ENCODE results near the gene PPP4R1.

Gene PPP4R1

DNA sequence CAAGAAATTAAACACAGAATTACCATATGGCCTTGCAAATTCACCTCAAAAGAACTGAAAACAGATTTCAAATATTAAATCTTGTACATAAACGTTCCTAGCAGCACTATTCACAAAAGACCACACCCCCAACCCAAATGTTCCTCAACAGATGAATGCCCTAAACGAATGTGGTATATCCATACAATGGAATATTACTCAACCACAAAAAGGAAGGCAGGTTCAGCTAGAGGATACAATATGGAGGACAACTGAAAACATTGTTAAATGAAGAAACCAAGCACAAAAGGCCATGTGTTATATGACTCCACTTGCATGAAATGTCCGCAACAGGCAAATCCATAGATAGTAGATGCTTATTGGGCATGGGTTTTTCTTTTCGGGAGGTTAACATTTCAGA lies 61.7 kb downstream of the PPP4R1 start:
- TF ChIP-seq, protein P1, sequence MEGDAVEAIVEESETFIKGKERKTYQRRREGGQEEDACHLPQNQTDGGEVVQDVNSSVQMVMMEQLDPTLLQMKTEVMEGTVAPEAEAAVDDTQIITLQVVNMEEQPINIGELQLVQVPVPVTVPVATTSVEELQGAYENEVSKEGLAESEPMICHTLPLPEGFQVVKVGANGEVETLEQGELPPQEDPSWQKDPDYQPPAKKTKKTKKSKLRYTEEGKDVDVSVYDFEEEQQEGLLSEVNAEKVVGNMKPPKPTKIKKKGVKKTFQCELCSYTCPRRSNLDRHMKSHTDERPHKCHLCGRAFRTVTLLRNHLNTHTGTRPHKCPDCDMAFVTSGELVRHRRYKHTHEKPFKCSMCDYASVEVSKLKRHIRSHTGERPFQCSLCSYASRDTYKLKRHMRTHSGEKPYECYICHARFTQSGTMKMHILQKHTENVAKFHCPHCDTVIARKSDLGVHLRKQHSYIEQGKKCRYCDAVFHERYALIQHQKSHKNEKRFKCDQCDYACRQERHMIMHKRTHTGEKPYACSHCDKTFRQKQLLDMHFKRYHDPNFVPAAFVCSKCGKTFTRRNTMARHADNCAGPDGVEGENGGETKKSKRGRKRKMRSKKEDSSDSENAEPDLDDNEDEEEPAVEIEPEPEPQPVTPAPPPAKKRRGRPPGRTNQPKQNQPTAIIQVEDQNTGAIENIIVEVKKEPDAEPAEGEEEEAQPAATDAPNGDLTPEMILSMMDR (IDR thresholded peaks at IDR 0.05): no peak
- Histone ChIP-seq H3K4me3 (no peak overlapping the region), H3K27ac (no peak overlapping the region)
- DNase-seq (ENCODE audit: low spot score): no peak

DNA sequence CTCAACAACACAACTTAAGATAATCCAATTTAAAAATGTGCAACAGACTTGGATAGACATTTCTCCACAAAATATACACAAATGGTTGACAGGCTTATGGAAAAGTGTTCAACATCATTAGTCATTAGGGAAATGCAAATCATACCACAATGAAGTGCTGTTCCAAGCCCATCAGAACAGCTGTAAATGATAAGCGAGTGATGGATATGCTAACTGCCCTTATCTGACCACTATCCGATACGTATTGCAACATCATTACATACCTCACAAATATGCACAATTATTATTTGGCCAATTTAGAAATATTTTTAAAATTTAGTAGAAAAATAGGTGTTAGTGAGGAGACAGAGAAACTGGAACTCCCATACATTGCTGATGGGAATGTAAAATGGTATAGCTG lies 62.2 kb downstream of the PPP4R1 start:
- TF ChIP-seq, protein P1 (IDR thresholded peaks at IDR 0.05): no peak
- Histone ChIP-seq H3K4me3 (no peak overlapping the region), H3K27ac (no peak overlapping the region)
- no peak for DNase-seq (ENCODE audit: low spot score)

DNA sequence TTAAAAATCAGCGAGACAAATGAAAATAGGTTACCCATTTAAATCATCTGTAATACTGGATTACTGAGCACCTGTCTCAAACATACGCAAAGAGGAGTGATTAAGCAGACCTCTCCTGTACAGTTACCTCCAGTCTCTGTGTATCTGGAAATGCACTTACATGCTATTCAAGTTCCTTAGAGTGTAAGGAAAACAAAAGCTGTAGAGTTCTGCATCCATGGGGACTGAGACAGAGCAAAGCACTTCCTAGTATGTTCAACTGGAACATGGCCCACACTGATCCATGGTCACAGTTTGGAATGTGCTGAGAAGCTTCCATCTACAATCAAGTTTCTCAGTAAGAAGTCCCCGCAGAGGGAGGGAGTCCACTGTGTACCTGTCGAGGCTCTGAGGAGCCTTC lies 63.9 kb downstream of the PPP4R1 start:
- no peak overlapping the region for H3K27ac ChIP-seq
- H3K4me3 ChIP-seq: no peak overlapping the region
- TF ChIP-seq, protein P1 (IDR thresholded peaks at IDR 0.05): no peak
- no peak for DNase-seq (ENCODE audit: low spot score)

DNA sequence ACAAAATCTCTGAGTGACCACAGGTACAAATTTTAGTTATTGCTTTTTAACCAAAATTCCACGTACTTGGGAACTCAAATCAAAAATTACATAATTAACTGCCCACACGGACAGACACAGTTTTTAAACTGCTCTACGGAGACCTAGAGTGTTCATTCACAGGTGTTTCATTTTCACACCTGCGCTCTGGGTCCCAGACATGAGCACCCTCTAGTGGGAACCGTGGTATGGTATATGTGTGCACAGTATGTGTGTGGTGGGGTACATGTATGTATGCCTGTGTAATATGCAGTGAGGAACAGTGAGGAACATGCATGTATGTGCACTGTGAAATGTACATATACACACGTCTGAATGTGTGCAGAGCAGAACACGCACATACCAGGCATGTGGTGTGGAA lies 65.0 kb downstream of the PPP4R1 start:
- TF ChIP-seq, protein P1 (IDR thresholded peaks at IDR 0.05): no peak
- DNase-seq (ENCODE audit: low spot score): no peak
- Histone ChIP-seq H3K4me3 (no peak overlapping the region), H3K27ac (no peak overlapping the region)

DNA sequence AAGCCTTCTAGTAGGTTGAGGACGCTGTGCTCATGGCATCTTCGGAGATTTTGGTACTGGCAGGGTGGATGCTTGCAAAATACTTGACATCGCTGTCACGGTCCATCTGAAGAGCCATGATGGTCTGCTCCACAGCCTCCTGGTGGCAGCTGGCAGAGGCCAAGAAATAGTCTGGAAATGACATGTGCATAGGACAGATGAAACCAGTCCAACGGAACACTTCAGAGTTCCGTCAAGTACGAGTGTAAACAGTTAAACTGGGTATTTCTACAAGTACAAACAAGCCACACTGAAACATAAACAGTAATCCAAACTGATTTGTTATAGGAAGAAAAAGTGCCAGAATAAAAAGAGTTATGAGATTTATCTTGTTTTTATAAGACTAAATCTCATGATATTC lies 66.6 kb downstream of the PPP4R1 start:
- no peak for DNase-seq (ENCODE audit: low spot score)
- no peak overlapping the region for H3K4me3 ChIP-seq
- H3K27ac ChIP-seq: no peak overlapping the region
- TF ChIP-seq, protein P1 (IDR thresholded peaks at IDR 0.05): no peak

DNA sequence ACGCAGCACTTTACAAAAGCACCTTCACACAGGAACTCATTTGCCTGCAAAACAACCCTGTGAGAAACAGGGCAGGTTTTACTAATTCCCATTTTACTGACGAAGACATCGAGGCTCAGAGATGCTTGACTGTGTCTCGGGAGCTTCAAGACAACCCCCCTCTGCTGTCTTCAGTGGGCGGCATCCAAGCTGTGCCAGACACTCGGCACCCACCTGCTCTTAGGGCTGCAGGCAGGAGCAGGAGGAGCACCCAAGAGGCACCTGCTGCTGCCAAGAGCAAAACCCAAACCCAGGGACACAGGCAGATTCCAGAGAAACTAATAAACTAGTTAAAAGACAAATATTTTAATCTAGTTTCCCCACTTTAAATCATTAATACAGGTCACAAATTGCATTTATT lies 67.9 kb downstream of the PPP4R1 start:
- TF ChIP-seq, protein P1 (IDR thresholded peaks at IDR 0.05): no peak
- no peak overlapping the region for H3K27ac ChIP-seq
- DNase-seq (ENCODE audit: low spot score): no peak

DNA sequence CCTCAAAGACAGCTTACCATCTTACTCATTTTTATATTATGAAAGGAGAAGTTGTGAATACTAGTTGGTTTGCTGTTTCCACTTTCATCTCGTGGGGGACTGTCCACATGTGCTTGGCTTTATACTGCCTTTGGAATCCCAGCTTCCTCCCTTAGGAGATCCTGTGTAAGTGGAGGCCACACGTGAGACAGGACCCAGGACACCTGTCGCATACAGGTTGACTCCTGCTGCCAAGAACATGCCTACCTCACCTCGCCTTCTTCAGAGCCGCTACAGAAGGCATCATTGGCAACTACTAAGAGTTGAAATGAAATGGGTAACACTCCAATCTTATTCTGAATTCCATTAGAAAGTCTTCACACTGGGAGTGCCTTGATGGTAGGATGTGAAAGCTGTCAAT lies 69.3 kb downstream of the PPP4R1 start:
- no peak for DNase-seq (ENCODE audit: low spot score)
- Histone ChIP-seq H3K27ac (no peak overlapping the region), H3K4me3 (no peak overlapping the region)
- TF ChIP-seq, protein P1 (IDR thresholded peaks at IDR 0.05): no peak

More for the DNA sequence above, 67.9 kb downstream of the PPP4R1 start:
- H3K4me3 ChIP-seq: no peak overlapping the region

Data from coronary artery (tissue), 2 donors.